ENCODE data around the gene TSHZ1.

- TF ChIP-seq CTCF (IDR thresholded peaks at IDR 0.05) (no peak), EP300 (IDR thresholded peaks at IDR 0.05) (no peak), POLR2A (IDR thresholded peaks at IDR 0.05) (no peak)
These were observed 29.8 kb downstream of the TSHZ1 start for GRCh38 chr18:75240433-75240832.
